Progenitor cell of endocrine pancreas (in vitro differentiated cells): Measurements from ENCODE around the gene DENND2C. TPM values are rescaled to one million over a fixed set of nuclear protein-coding genes. Genes with fewer than 3 reads are reported as not detected.

Experiments
- DNase-seq: peaks from one replicate; pipeline ENCODE4 v3.0.0; 2021; ENCODE audit warnings: low spot score; ENCODE audit not compliant: unreplicated experiment
- H3K27ac Mint-ChIP-seq: 2 replicates; pipeline ENCODE4 v1.8.0; 2021; ENCODE audit warnings: mild to moderate bottlenecking, moderate library complexity, mixed read lengths
- H3K27me3 Mint-ChIP-seq: 2 replicates; pipeline ENCODE4 v1.8.0; 2021; ENCODE audit warnings: mixed read lengths
- H3K36me3 Mint-ChIP-seq: 2 replicates; pipeline ENCODE4 v1.8.0; 2022; ENCODE audit warnings: mixed read lengths; ENCODE audit not compliant: insufficient read depth
- H3K4me1 Mint-ChIP-seq: 2 replicates; pipeline ENCODE4 v1.8.0; 2021; ENCODE audit warnings: low read depth, mixed read lengths
- H3K4me3 Mint-ChIP-seq: 2 replicates; pipeline ENCODE4 v1.8.0; 2021; ENCODE audit warnings: low read depth, mild to moderate bottlenecking, moderate library complexity, mixed read lengths
- H3K9me3 Mint-ChIP-seq: 2 replicates; pipeline ENCODE4 v1.8.0; 2021; ENCODE audit warnings: low read depth, mixed read lengths
- CTCF ChIP-seq: fragments of 200-600 bp; sonication (generic); IDR thresholded peaks from one replicate; pipeline ENCODE4 v1.5.0; 2021; ENCODE audit warnings: antibody characterized with exemption, mild to moderate bottlenecking; ENCODE audit not compliant: unreplicated experiment
- long read RNA-seq: library from polyadenylated mRNA; unstranded; transcript quantifications from one replicate; pipeline ENCODE4 v2.0.0, GENCODE V29; 2020
- total RNA-seq: library from RNA; stranded (reverse); gene quantifications from 2 replicates; pipeline ENCODE4 v1.2.1, GENCODE V29; 2021

DENND2C gene, protein sequence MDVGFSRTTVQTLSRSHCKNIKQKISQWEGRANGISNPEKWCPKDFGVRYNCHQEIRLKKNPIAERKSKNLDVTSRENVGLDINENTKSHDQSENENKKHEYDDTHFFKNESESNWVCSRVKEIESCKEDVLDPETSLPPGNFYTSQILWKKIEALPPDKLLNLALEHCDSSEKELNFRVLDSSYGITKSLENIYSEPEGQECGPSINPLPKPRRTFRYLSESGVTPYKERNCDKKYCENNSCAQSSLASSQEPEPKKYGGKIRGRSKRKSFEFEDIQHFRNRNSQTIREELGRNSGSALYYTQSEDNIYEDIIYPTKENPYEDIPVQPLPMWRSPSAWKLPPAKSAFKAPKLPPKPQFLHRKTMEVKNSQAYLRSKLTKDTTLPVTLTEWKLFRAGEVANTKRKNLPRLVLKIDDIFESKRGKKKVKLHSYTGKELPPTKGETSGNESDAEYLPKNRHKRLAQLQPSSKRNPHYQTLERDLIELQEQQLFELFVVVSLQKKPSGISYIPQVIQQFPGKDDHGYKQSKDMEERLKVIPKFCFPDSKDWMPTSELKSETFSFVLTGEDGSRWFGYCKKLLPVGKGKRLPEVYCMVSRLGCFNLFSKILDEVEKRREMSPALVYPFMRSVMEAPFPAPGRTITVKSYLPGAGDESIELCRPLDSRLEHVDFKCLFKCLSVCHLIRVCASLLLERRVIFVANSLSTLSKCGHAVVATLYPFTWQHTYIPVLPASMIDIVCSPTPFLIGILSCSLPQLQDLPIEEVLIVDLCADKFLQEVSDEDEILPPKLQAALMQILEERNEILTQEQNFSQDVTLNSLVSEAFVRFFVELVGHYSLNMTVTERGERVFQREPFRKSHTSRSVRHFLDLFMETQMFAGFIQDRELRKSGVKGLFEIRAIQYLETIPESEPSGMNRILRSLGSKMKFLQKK
- 10.4 and 10.6 TPM in 2 replicates for total RNA-seq
- long read RNA-seq, partial matches to known transcripts: 10 of 24 reads
- long read RNA-seq, other reads (novel, unspliced or antisense): 14 of 24 reads

- Mint-ChIP-seq H3K9me3 (no peaks in the 10 kb centered on the region), H3K27me3 (peaks cover 19% of the 10 kb centered on the region), H3K4me1 (peaks cover 33% of the 10 kb centered on the region), H3K36me3 (no peaks in the 10 kb centered on the region), H3K27ac (peak within 1 kb of the TSS; percentile 99), H3K4me3 (peak within 1 kb of the TSS; percentile 84)
- DNase-seq: peak; percentile 42
- no peak for TF ChIP-seq CTCF
Measured at GRCh38 chr1:114669562-114670082, at the start of gene DENND2C. TSS of gene DENND2C (minus strand) at chr1:114670049. CDS start at chr1:114625984, 44,065 bp downstream.

GRCh38 chr1:114719424-114719787, 49.6 kb upstream of the DENND2C start:
- Mint-ChIP-seq H3K36me3 (peaks cover 26% of the 10 kb centered on the region), H3K27ac (no peak overlapping the region), H3K4me1 (peaks cover 6% of the 10 kb centered on the region), H3K27me3 (no peaks in the 10 kb centered on the region), H3K4me3 (no peak overlapping the region), H3K9me3 (no peaks in the 10 kb centered on the region)
- DNase-seq: no peak
- TF ChIP-seq CTCF: no peak

DNA sequence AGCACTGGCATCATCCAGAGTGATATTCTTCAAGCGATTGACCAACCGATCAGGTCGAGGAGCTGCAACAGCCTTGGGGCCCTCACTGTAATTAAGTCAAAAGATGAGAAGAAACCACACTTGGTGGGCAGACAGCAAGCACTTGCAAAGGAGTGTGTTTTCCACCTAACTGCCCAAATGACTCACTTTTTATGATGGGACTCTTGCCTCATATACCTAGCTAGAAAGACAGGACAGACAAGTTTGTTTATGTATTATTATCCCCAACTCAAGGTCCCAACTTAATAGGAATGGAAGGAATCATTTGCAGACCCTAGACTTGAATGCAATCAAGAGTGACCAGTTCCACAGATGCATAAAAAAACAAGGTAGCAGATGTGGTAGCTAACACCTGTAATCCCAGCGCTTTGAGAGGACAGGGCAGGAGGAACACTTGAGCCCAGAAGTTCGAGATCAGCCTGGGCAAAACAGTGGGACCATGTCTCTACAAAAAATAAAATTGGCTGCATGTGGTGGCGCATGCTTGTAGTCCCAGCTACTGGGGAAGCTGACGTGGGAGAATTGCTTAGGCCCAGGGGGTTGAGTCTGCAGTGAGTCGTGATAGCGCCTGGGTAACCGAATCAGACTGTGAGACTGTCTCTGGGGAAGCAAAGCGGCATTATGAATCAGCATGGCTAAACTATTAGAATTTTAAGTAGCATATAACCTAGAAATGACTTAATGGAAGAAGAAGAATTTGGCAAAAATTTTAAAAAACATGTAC, 49.0 kb upstream of the DENND2C start:
- no peaks in the 10 kb centered on the region for H3K9me3 Mint-ChIP-seq
- TF ChIP-seq CTCF: no peak
- no peak for DNase-seq
- H3K27me3 Mint-ChIP-seq: no peaks in the 10 kb centered on the region
- H3K4me1 Mint-ChIP-seq: peaks cover 6% of the 10 kb centered on the region
- H3K36me3 Mint-ChIP-seq: peaks cover 23% of the 10 kb centered on the region
- H3K4me3 Mint-ChIP-seq: no peak overlapping the region
- no peak overlapping the region for H3K27ac Mint-ChIP-seq

- peak; percentile 88 for DNase-seq
- peak within 1 kb of the TSS; percentile 99 for H3K27ac Mint-ChIP-seq
- no peaks in the 10 kb centered on the region for H3K27me3 Mint-ChIP-seq
- no peaks in the 10 kb centered on the region for H3K9me3 Mint-ChIP-seq
- H3K4me1 Mint-ChIP-seq: peaks cover 6% of the 10 kb centered on the region
- TF ChIP-seq CTCF: no peak
- peak within 1 kb of the TSS; percentile 99 for H3K4me3 Mint-ChIP-seq
- H3K36me3 Mint-ChIP-seq: peaks cover 16% of the 10 kb centered on the region
Measured at GRCh38 chr1:114716304-114717170, 46.7 kb upstream of the DENND2C start, which contains the start of gene NRAS. TSS of gene NRAS (minus strand) at chr1:114716771. CDS start at chr1:114716160, 611 bp downstream.
